HEK293 (cell line): ENCODE measurements around the gene SRL.
A peak's percentile ranks its signal among the peaks of the same experiment; 100 is the strongest.
"Not testable (repeated sequence)": the region's sequence is repeated elsewhere in the genome, so short reads cannot be mapped to it uniquely, and the experiment has no call there.

Experiments
- CTCF ChIA-PET: fragments of 350-600 bp; formaldehyde crosslinking; extraction: SDS; loops from one replicate; lab custom pipeline; 2021; ENCODE audit warnings: antibody characterized with exemption; lab: Yijun Ruan, JAX
- POLR2A ChIA-PET: fragments of 300-600 bp; formaldehyde crosslinking; extraction: SDS; loops from one replicate; lab custom pipeline; 2020; ENCODE audit warnings: antibody characterized with exemption, inconsistent platforms; lab: Yijun Ruan, JAX
- H3K27ac ChIP-seq: fragments of 200-500 bp; sonication (Bioruptor generic); 2 replicates; pipeline ENCODE4 v1.5.1; 2014; ENCODE audit warnings: low read depth, low read length, control low read depth, inconsistent platforms; ENCODE audit errors: extremely low read depth
- H3K36me3 ChIP-seq, 2 experiments: fragments of 200-500 bp in 1 of 2; sonication (Bioruptor generic) in 1 of 2; 1 replicate in 1 of 2; 2 replicates in 1 of 2; pipeline ENCODE4 v1.5.1; 2014 to 2017; ENCODE audit warnings: inconsistent platforms in 2 of 2, low read length in 2 of 2; ENCODE audit not compliant: control insufficient read depth in 2 of 2, insufficient read depth in 1 of 2
- H3K4me1 ChIP-seq: fragments of 200-500 bp; sonication (Bioruptor generic); 2 replicates; pipeline ENCODE4 v1.5.1; 2014; ENCODE audit warnings: mild to moderate bottlenecking, low read length, inconsistent platforms; ENCODE audit not compliant: control insufficient read depth, insufficient read depth
- H3K4me3 ChIP-seq: 2 replicates; pipeline ENCODE4 v1.5.1; 2011; ENCODE audit warnings: low read depth, mild to moderate bottlenecking, control low read depth, low read length, moderate library complexity
- H3K9me3 ChIP-seq: fragments of 200-500 bp; sonication (Bioruptor generic); 2 replicates; pipeline ENCODE4 v1.5.1; 2014; ENCODE audit warnings: low read depth, low read length, inconsistent platforms; ENCODE audit not compliant: control insufficient read depth, insufficient read depth
- PRDM1 ChIP-seq: fragments of 450-650 bp; formaldehyde crosslinking; IDR thresholded peaks from 2 replicates; pipeline ENCODE4; 2016; ENCODE audit warnings: missing biosample characterization, missing genetic modification characterization
- ZBTB17 ChIP-seq: fragments of 450-650 bp; formaldehyde crosslinking; IDR thresholded peaks from 2 replicates; pipeline ENCODE4 v1.5.1; 2016; ENCODE audit warnings: missing biosample characterization, missing genetic modification characterization
- ZFHX2 ChIP-seq: fragments of 450-650 bp; formaldehyde crosslinking; conservative IDR thresholded peaks from 2 replicates; pipeline ENCODE4 v1.5.1; 2016; ENCODE audit warnings: missing biosample characterization, missing genetic modification characterization
- ZNF146 ChIP-seq: fragments of 450-650 bp; formaldehyde crosslinking; IDR thresholded peaks from 2 replicates; pipeline ENCODE4 v1.5.1; 2016; ENCODE audit warnings: missing biosample characterization, missing genetic modification characterization
- ZNF239 ChIP-seq: fragments of 450-650 bp; formaldehyde crosslinking; IDR thresholded peaks from 2 replicates; pipeline ENCODE4 v1.5.1; 2016; ENCODE audit warnings: missing biosample characterization, missing genetic modification characterization
- ZNF311 ChIP-seq: fragments of 450-650 bp; formaldehyde crosslinking; IDR thresholded peaks from 2 replicates; pipeline ENCODE4 v1.5.1; 2017; ENCODE audit warnings: missing biosample characterization, missing genetic modification characterization, borderline replicate concordance
- ZNF580 ChIP-seq: fragments of 450-650 bp; formaldehyde crosslinking; IDR thresholded peaks from 2 replicates; pipeline ENCODE4 v1.5.1; 2016; ENCODE audit warnings: missing biosample characterization, missing genetic modification characterization
- ZNF791 ChIP-seq: fragments of 450-650 bp; formaldehyde crosslinking; IDR thresholded peaks from 2 replicates; pipeline ENCODE4 v1.5.1; 2016; ENCODE audit warnings: missing biosample characterization, missing genetic modification characterization
- TF ChIP-seq, protein P1 (sequence below): fragments of 450-650 bp; formaldehyde crosslinking; conservative IDR thresholded peaks from 2 replicates; pipeline ENCODE4 v1.5.1; 2016; ENCODE audit warnings: low read depth, missing biosample characterization, missing genetic modification characterization
- TF ChIP-seq, protein P2 (sequence below): fragments of 450-650 bp; IDR thresholded peaks from 2 replicates; pipeline ENCODE4 v1.5.1; 2018; ENCODE audit warnings: missing biosample characterization, missing genetic modification characterization

Gene SRL

DNA sequence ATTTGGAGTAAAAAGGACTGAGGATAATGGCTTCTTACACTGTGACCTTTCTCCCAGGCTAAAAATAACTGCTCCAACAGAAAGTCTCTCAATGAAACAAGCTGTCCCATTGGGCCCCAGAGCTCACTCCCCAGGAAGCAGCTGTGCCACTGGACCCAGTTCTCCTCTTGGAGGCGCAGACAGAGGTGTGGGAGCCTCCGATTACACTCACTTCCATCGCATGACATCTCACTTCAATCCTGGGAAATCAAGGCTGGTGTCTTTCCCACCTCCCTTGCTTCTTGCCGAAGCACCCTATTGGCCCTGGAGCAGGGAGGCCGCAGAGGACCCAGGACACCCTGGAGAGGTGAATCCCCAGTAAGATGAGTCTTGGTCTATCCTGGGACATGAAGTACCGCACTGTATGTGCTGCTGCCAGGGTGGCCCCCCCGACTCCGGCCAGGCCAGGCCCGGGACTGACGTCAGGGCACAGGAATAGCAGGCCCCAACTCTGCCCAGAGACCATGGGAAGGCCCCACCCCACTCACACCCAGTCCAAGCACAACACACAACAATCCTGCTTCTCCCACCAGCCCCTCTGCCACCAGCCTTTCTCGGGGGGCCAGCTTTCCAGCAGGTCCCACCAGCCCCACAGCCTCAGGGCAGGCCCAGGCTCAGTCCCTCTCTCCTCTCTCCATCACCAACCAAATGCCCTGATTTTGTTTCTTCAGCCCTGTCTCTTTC is 29.5 kb downstream of the SRL start:
- POLR2A ChIA-PET, result interaction anchor here (0.6 kb wide), 1 partner anchor 15 kb away, joined by 3 read pairs; no protein-coding TSS in a partner anchor
- TF ChIP-seq, protein P1, sequence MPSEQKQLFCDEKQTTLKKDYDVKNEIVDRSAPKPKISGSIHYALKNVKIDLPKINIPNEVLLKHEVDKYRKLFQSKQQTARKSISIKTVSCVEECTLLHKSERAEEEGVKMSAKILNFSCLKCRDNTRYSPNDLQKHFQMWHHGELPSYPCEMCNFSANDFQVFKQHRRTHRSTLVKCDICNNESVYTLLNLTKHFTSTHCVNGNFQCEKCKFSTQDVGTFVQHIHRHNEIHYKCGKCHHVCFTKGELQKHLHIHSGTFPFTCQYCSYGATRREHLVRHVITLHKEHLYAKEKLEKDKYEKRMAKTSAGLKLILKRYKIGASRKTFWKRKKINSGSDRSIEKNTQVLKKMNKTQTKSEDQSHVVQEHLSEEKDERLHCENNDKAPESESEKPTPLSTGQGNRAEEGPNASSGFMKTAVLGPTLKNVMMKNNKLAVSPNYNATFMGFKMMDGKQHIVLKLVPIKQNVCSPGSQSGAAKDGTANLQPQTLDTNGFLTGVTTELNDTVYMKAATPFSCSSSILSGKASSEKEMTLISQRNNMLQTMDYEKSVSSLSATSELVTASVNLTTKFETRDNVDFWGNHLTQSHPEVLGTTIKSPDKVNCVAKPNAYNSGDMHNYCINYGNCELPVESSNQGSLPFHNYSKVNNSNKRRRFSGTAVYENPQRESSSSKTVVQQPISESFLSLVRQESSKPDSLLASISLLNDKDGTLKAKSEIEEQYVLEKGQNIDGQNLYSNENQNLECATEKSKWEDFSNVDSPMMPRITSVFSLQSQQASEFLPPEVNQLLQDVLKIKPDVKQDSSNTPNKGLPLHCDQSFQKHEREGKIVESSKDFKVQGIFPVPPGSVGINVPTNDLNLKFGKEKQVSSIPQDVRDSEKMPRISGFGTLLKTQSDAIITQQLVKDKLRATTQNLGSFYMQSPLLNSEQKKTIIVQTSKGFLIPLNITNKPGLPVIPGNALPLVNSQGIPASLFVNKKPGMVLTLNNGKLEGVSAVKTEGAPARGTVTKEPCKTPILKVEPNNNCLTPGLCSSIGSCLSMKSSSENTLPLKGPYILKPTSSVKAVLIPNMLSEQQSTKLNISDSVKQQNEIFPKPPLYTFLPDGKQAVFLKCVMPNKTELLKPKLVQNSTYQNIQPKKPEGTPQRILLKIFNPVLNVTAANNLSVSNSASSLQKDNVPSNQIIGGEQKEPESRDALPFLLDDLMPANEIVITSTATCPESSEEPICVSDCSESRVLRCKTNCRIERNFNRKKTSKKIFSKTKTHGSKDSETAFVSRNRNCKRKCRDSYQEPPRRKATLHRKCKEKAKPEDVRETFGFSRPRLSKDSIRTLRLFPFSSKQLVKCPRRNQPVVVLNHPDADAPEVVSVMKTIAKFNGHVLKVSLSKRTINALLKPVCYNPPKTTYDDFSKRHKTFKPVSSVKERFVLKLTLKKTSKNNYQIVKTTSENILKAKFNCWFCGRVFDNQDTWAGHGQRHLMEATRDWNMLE (tag by site-specific recombination), result no peak
- TF ChIP-seq ZNF791 (tag by site-specific recombination), result no peak
- TF ChIP-seq ZNF311, result no peak
- TF ChIP-seq ZNF580, result no peak
- no peak for TF ChIP-seq ZFHX2 (tag by site-specific recombination)
- TF ChIP-seq ZNF239 (tag by site-specific recombination), result no peak
- Histone ChIP-seq H3K9me3 (no peaks in the 10 kb centered on the region), H3K4me1 (no peaks in the 10 kb centered on the region), H3K4me3 (no peak overlapping the region), H3K27ac (no peak overlapping the region), H3K36me3 (no peaks in the 10 kb centered on the region)
- CTCF ChIA-PET, result no interaction called here

- not testable (repeated sequence) for H3K9me3 ChIP-seq, H3K27ac ChIP-seq, H3K4me3 ChIP-seq, H3K36me3 ChIP-seq, H3K4me1 ChIP-seq
- POLR2A ChIA-PET, result interaction anchor here (0.6 kb wide), 1 partner anchor 15 kb away, joined by 3 read pairs; no protein-coding TSS in a partner anchor
- TF ChIP-seq ZNF311, result 0 out of 2 replicates have a peak, but pooled peaks have one; percentile 70
- 0 out of 2 replicates have a peak, but pooled peaks have one; percentile 4 for TF ChIP-seq ZNF146
- TF ChIP-seq, protein P2, sequence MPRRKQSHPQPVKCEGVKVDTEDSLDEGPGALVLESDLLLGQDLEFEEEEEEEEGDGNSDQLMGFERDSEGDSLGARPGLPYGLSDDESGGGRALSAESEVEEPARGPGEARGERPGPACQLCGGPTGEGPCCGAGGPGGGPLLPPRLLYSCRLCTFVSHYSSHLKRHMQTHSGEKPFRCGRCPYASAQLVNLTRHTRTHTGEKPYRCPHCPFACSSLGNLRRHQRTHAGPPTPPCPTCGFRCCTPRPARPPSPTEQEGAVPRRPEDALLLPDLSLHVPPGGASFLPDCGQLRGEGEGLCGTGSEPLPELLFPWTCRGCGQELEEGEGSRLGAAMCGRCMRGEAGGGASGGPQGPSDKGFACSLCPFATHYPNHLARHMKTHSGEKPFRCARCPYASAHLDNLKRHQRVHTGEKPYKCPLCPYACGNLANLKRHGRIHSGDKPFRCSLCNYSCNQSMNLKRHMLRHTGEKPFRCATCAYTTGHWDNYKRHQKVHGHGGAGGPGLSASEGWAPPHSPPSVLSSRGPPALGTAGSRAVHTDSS (tag by site-specific recombination), result peak; percentile 100
- TF ChIP-seq ZBTB17 (tag by site-specific recombination), result peak; percentile 61
- CTCF ChIA-PET, result interaction anchor here (0.6 kb wide), 1 partner anchor 40 kb away, joined by 7 read pairs; no protein-coding TSS in a partner anchor
Measured at GRCh38 chr16:4211445-4212210, 30.3 kb downstream of the SRL start.

GRCh38 chr16:4209666-4210065 is 32.2 kb downstream of the SRL start:
- H3K9me3 ChIP-seq, result no peaks in the 10 kb centered on the region
- H3K27ac ChIP-seq, result no peak overlapping the region
- no peak overlapping the region for H3K4me3 ChIP-seq
- CTCF ChIA-PET, result interaction anchor here (1.1 kb wide), 1 partner anchor 44 kb away, joined by 4 read pairs; no protein-coding TSS in a partner anchor
- no peaks in the 10 kb centered on the region for H3K36me3 ChIP-seq
- TF ChIP-seq ZBTB17 (tag by site-specific recombination), result no peak
- peak; percentile 50; the same call in 1 of the 2 replicates for TF ChIP-seq PRDM1 (tag by site-specific recombination)
- H3K4me1 ChIP-seq, result no peaks in the 10 kb centered on the region
- POLR2A ChIA-PET, result no interaction called here
